Loucy (cell line): ENCODE measurements around the gene PMEPA1.

Experiments used
- EZH2phosphoT487 ChIP-seq: fragments of 200-600 bp; IDR thresholded peaks from 2 replicates; pipeline ENCODE4 v1.6.1; 2018; ENCODE audit warnings: antibody characterized with exemption, mild to moderate bottlenecking, moderate library complexity, borderline replicate concordance
- TF ChIP-seq, protein P1 (sequence below): fragments of 200-600 bp; sonication (generic); conservative IDR thresholded peaks from 2 replicates; pipeline ENCODE4 v1.5.1; 2014; ENCODE audit warnings: mild to moderate bottlenecking, antibody characterized with exemption, low read length

DNA sequence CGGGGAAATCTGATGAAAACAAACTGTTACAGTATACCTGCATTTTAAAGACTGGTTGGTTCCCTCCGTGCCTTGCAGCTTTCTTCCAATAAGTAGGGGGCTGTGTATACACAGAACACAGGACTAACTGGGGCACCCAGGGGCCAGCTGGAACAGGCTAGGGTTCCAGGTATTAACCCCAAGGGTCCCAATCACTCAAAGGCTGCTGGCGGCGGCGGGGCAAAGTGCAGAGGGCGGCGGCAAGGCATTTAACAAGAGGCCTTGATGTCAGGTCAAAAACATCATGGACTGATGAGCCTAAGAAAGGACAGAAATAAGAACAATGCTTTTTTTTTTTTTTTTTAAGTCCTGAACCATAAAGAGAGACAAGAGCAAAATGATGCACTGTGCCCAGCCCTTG, 2.5 kb downstream of the PMEPA1 start:
- TF ChIP-seq, protein P1, sequence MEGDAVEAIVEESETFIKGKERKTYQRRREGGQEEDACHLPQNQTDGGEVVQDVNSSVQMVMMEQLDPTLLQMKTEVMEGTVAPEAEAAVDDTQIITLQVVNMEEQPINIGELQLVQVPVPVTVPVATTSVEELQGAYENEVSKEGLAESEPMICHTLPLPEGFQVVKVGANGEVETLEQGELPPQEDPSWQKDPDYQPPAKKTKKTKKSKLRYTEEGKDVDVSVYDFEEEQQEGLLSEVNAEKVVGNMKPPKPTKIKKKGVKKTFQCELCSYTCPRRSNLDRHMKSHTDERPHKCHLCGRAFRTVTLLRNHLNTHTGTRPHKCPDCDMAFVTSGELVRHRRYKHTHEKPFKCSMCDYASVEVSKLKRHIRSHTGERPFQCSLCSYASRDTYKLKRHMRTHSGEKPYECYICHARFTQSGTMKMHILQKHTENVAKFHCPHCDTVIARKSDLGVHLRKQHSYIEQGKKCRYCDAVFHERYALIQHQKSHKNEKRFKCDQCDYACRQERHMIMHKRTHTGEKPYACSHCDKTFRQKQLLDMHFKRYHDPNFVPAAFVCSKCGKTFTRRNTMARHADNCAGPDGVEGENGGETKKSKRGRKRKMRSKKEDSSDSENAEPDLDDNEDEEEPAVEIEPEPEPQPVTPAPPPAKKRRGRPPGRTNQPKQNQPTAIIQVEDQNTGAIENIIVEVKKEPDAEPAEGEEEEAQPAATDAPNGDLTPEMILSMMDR = no peak
- no peak for TF ChIP-seq EZH2phosphoT487
